ENCODE measurements around the gene ATG14.

DNA sequence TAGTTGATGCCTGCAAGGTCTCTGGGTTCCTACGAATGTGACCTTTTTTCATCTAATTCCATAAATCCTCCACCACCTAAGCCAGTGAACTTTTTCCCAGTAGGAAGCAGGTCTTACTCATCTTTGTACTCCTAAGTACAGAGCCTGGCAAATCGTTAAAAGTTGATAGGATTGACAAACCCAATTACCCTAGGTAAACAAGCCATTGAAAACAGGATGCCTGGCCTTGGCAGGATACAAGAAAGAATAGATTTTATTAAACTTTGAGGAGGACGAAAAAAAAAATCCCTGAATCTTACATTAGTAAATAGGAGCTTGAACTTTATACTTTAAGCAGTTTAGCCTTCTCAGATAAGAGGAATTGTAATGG, 23.2 kb upstream of the ATG14 start:
- no peak for TF ChIP-seq POLR2A (IDR thresholded peaks at IDR 0.05)
- TF ChIP-seq, protein P1, sequence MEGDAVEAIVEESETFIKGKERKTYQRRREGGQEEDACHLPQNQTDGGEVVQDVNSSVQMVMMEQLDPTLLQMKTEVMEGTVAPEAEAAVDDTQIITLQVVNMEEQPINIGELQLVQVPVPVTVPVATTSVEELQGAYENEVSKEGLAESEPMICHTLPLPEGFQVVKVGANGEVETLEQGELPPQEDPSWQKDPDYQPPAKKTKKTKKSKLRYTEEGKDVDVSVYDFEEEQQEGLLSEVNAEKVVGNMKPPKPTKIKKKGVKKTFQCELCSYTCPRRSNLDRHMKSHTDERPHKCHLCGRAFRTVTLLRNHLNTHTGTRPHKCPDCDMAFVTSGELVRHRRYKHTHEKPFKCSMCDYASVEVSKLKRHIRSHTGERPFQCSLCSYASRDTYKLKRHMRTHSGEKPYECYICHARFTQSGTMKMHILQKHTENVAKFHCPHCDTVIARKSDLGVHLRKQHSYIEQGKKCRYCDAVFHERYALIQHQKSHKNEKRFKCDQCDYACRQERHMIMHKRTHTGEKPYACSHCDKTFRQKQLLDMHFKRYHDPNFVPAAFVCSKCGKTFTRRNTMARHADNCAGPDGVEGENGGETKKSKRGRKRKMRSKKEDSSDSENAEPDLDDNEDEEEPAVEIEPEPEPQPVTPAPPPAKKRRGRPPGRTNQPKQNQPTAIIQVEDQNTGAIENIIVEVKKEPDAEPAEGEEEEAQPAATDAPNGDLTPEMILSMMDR (IDR thresholded peaks at IDR 0.05) = no peak
